HG03280 (cell line): ENCODE results near the gene PLXNA4.

ENCODE experiments used
- ATAC-seq: cut with Tn5 transposase; IDR thresholded peaks from one replicate; pipeline ENCODE4 v1.9.1; 2021; ENCODE audit warnings: mild to moderate bottlenecking, moderate library complexity; ENCODE audit not compliant: unreplicated experiment

Gene PLXNA4

DNA sequence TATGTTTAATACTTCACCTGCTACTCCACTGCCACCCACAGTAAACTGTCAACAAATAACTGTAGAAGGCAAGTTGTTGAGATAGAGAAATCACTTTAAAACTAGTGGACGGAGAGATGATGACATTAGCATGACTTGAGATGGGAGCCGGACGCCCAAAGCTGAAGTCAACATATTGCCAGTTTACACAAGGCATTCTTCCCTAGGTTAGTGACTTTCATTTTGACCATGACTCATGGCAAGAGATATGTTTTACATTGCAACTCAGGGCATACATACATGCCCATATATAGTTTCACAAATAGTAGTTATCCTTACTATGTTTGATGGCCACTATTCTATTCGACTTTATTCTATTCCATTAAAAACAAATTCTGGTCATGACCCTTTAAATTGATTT is 296.6 kb downstream of the PLXNA4 start:
- no peak for ATAC-seq

- ATAC-seq: no peak
Measured at GRCh38 chr7:132276976-132277725, 299.1 kb downstream of the PLXNA4 start.

DNA sequence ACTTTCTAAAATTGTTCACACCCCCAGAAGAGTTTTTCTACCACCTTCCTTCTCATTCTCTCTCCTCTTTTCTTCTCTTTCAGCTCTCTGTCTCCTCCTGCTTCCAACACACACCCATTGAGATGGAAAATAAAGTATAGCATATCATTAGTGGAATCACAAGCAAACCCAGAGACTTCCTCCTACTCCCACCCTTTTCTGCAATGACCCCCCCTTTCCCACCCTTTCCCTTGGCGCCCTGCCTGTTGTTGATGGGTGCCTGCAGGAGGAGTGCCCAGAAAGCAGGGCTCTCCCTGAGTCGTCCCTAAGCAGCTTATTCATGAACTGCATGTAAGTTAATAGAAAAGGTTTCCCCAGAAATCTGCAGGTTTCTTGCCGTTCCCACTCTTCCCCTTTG is 300.0 kb downstream of the PLXNA4 start:
- ATAC-seq: no peak

- ATAC-seq: no peak
Measured at GRCh38 chr7:132275416-132276233, 300.6 kb downstream of the PLXNA4 start.

DNA sequence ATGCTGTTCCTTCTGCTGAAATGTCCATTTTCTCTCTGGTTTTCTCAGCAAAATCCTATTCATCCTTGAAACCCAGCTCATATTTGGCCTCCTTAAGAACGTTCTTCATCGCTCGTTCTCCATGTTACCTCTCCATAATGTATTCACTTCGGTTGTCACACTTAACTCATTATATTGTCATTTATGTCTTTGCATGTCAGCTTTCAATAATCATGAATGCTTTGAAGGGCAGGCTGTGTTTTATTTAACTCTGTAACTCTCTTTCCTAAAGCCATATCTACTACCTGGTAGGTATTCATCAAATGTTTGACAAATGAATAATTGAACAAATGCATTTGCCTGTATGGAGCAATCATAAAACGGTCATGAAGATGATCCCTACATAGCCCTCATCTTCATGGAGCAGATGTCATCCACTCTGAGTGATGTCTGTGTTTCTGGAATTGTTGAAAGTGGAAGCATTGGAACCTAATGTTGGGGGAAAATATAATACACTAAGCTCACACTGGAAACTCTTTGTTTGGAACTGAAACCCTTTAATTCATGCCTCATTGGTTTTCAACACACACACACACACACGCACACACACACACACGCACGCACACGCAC is 303.4 kb downstream of the PLXNA4 start:
- ATAC-seq: no peak

DNA sequence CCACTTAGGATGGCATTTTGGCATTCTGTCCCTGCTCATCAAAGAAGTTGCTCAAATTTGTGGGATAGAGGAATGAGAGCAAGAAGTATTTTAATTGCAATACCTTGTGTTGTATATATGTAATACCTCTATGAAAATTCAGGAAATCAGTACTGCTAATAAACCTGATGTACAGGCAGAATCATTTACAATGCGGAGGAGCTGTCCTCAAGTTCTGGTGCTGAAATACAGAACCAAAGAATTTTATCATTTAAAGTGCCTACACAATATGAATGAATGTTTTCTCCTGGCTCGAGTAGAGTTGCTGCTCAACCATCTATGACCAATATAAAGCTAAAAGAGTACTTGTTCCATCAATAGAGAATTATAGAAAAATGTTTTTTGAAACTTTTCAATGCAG is 305.8 kb downstream of the PLXNA4 start:
- no peak for ATAC-seq

DNA sequence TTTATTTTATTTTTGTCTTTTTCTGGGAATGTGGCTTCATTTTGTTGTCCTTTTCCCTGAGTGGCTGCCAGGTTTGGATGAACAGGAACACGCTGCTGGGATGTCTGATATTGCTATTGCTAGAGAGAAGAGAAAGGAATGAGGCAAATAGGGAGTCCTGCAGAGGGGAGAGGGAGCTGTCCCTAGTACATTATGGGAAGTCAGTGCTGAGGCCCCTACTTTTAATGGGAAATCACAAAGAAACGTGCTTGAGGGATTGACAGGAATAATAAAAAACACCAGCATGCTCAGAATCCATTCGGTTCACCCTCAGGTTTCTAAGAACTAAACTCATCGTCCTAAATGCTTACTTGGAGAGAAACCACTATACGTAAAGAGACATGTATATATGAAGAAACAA is 306.6 kb downstream of the PLXNA4 start:
- ATAC-seq: no peak

- no peak for ATAC-seq
Measured at GRCh38 chr7:132263151-132263550, 313.1 kb downstream of the PLXNA4 start.

GRCh38 chr7:132262160-132262470 is 314.2 kb downstream of the PLXNA4 start:
- no peak for ATAC-seq

DNA sequence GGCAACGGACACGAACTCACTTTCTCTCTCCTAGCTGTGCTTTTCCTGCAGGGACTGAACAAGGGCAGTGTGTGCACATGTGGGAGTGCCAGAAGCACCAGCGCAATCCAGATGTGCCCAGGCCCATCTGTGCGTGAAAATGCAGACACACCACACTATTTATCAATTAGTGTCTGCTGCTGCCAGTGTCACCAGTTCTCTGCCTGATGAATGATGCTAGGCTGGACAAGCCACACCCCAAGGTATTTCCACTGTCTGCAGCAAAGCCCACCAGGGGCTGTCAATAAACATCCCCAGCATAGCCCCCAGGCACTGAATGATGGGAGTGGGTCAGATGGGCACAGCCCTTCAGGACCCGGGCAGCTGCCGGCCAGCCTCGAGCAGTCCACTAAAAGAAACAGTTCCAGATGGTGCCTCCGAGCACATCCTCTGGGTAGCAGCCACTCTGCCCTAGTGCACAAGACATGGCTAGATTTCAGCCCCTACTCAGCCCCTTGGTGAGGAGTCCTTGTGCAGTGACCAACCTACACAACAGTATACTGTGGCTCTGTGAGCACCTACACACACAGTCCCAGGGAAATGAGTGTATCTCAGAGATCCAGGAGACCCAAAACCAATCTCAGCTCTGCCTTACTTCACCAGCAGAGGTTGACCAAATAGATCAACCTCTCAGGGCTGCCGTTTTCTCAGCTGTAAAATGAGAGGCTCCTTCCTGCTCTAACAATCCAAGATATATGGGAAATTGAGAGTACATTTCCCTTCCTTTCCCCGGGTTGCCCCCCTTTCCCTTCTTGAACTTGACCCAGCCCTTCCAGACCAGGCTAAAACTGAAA is 314.7 kb downstream of the PLXNA4 start:
- no peak for ATAC-seq

DNA sequence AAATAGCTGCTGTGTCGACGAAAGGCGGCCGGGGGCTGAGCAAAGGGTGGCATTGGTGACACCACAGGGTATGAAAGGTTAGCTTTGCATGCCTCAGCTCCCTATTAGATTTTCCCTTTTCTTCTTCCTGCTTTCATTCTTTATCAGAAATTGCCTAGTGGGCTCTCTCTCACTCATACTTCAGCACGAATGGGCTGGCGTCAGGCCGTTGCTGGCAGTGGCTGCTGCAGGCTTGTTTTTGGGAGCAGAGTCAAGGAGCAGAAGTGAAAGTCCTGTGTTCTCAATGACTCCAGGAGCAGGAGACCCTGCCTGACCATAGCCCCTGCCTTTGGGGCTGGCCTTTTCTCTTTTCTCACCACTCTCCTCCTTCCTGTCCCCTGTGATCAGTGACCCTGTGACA is 318.0 kb downstream of the PLXNA4 start:
- ATAC-seq: no peak

GRCh38 chr7:132257253-132257652 is 319.0 kb downstream of the PLXNA4 start:
- no peak for ATAC-seq

GRCh38 chr7:132256721-132257212 is 319.5 kb downstream of the PLXNA4 start:
- no peak for ATAC-seq

DNA sequence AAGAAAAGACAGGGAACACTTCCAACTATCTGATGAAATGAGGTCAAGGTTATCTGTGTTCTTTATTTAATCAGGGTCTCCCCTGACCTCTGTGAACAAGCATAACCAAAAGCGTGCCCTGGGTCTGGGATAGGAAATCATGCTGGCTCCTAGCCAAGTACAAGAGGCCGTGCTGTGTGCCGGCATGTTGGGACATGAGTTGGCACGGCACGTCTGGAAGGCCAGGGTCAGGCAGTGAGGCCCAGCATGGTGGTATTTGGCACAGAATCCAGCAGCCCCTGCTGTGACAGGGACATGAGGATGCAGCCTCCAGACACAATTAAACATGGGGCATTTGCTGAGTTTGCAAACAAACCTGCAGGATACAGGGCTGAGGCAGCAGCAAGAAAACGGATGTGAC is 320.4 kb downstream of the PLXNA4 start:
- ATAC-seq: no peak

DNA sequence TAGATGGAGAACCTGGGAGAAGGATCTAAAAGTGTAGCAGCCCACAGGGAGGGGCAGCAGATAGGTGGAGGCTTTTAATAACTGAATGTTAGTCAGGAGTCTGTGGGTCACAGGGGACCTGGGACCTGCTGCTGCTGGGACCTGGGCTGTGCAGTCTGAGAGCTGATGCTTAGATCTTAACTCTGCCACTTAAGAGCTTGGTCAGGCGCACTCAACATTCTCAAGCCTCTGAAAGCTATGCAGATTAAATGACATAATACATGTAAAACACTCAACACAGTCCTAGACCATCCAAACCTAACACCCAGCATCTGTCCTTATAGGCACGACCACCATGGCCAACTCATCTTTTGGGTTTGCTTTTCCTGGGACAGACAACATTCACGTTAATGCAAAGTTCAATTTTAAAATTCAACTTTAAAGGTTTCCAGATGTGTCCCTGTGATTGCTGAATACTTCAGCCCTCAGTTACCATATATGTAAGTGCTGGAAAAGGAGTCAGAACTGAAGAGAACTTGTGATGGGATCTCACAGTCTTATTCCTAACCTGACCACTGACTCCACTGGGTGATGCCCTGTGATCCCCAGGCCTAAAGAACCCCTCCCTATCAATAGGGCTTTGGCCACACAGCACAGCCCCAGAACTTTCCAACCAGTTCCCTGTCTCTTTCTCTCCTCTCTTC is 321.0 kb downstream of the PLXNA4 start:
- ATAC-seq: no peak

DNA sequence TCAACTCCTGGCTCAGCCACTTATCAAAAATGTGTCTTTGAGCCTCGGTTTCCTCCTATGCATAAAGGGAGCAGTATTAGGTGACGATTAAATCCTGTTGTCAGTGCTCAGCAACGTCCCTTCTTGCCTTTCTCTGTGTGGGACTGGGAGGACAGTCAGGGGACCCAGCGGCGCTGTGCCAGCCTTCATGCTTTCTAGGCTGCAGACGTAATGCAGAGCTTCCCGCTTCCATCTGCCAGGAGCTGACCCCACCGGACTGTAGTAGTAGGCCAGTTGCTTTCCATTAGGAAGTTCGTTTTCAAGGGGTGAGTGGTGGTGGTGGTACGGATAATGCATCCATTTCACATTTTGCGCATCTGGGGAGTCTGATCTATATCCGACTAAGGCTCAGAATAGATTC is 321.8 kb downstream of the PLXNA4 start:
- ATAC-seq: no peak

GRCh38 chr7:132252793-132253100 is 323.5 kb downstream of the PLXNA4 start:
- ATAC-seq: no peak

DNA sequence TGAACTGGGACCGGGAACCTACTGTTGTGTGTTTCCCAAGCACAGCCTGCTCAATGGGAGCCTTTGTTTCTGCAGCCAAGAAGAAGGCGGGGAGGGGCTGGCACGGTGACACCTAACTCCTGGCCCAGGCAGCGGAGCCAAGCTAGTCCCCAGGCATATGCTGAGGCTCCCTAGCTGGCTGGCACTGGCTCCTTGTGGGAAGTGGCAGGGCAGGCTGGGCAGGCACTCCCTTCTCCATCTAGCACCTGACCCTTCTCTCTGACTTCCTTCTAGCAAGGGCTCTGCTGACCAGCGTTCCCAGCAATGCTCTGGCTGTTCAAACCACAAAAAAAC is 325.0 kb downstream of the PLXNA4 start:
- ATAC-seq: no peak

- ATAC-seq: no peak
Measured at GRCh38 chr7:132250480-132251326, 325.6 kb downstream of the PLXNA4 start.
